ENCODE measurements around the gene PPIE. TPM values are rescaled to one million over a fixed set of nuclear protein-coding genes. Genes with fewer than 3 reads are reported as not detected.

PPIE gene
- total RNA-seq, 1 experiment from 2014 or later, result 36.3 TPM

DNA sequence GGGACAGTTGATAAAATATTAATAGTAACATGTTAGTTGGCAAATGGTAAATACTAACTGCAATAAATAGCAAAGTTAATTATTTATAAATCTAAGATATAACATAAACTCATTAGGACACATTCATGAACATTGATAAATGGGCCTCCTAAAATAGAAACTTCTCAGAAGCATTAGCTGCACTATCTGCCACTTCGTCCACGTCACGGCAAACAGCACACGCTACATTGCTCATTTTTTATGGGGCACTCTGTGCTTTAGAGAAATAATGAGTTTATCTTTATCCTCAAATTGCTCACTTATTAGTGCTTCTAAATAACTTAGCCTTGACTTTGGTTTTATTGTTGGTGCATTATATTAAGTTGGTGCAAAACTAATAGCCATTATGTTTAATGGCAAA lies 31.2 kb upstream of the PPIE start:
- no peak overlapping the region for H3K23ac ChIP-seq (ENCODE audit: insufficient read length, low read depth, low read length)
- no peak overlapping the region for H2BK5ac ChIP-seq (ENCODE audit: insufficient read length, low read length)
- Mint-ChIP-seq H3K9me3 (peaks cover 6 to 23% of the 10 kb centered on the region in 2 experiments; a peak in 4 of 5 replicates), H3K36me3 (ENCODE audit: insufficient read depth in 1 of 3, low read depth in 3 of 3) (no peaks in the 10 kb centered on the region), H3K4me1 (peaks cover 16 to 20% of the 10 kb centered on the region in 2 experiments), H3K27ac (no peak overlapping the region), H3K4me3 (no peak overlapping the region), H3K27me3 (ENCODE audit: low read depth) (peaks cover 99% of the 10 kb centered on the region)
- no peak for DNase-seq
- H2BK20ac ChIP-seq (ENCODE audit: low read depth, low read length, poor library complexity, severe bottlenecking), result no peak overlapping the region
- no peaks in the 10 kb centered on the region for H4K20me1 ChIP-seq (ENCODE audit: control insufficient read depth, insufficient read depth, insufficient read length)
- no peak overlapping the region for H3K56ac ChIP-seq (ENCODE audit: insufficient read length, low read depth, low read length)
- no peaks in the 10 kb centered on the region for H3K79me2 ChIP-seq (ENCODE audit: insufficient read depth, low read length)
- H3K18ac ChIP-seq (ENCODE audit: insufficient read length, low read depth, low read length), result no peak overlapping the region
- H3K4me2 ChIP-seq (ENCODE audit: insufficient read depth, insufficient read length, low read length), result no peak overlapping the region
- no peaks in the 10 kb centered on the region for H3K4me1 ChIP-seq (ENCODE audit: insufficient read depth, low read length)
- H3K27me3 ChIP-seq (ENCODE audit: insufficient read depth, low read length), result peaks cover 75% of the 10 kb centered on the region
- H3K79me1 ChIP-seq (ENCODE audit: insufficient read depth, low read depth, low read length, poor library complexity, severe bottlenecking), result no peaks in the 10 kb centered on the region
- H3T11ph ChIP-seq (ENCODE audit: low read length), result no peak overlapping the region
- no peak overlapping the region for H2AK5ac ChIP-seq (ENCODE audit: insufficient read length, low read length)
- no peak overlapping the region for H4K91ac ChIP-seq (ENCODE audit: insufficient read length, low read depth, low read length)
- no peak overlapping the region for H2BK15ac ChIP-seq (ENCODE audit: low read depth, low read length)
- H3K4ac ChIP-seq (ENCODE audit: low read depth, low read length), result no peak overlapping the region
- no CpG with 5 or more reads among the region's 4 CpGs for WGBS (ENCODE audit: extremely low coverage, insufficient read length, low lambda C conversion rate)
- TF ChIP-seq, protein P1, sequence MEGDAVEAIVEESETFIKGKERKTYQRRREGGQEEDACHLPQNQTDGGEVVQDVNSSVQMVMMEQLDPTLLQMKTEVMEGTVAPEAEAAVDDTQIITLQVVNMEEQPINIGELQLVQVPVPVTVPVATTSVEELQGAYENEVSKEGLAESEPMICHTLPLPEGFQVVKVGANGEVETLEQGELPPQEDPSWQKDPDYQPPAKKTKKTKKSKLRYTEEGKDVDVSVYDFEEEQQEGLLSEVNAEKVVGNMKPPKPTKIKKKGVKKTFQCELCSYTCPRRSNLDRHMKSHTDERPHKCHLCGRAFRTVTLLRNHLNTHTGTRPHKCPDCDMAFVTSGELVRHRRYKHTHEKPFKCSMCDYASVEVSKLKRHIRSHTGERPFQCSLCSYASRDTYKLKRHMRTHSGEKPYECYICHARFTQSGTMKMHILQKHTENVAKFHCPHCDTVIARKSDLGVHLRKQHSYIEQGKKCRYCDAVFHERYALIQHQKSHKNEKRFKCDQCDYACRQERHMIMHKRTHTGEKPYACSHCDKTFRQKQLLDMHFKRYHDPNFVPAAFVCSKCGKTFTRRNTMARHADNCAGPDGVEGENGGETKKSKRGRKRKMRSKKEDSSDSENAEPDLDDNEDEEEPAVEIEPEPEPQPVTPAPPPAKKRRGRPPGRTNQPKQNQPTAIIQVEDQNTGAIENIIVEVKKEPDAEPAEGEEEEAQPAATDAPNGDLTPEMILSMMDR (conservative IDR thresholded peaks at IDR 0.05), result no peak
- H4K8ac ChIP-seq (replicated peaks; ENCODE audit: insufficient read length, low read depth, low read length), result no peak overlapping the region
- H2AFZ ChIP-seq (ENCODE audit: low read length), result no peak overlapping the region
- no peaks in the 10 kb centered on the region for H3K9me3 ChIP-seq (ENCODE audit: control insufficient read depth, low read depth, low read length)
- H3K27ac ChIP-seq (ENCODE audit: insufficient read length, low read depth, low read length), result no peak overlapping the region
- no peak overlapping the region for H4K5ac ChIP-seq (ENCODE audit: insufficient read length, low read depth, low read length)
- H2BK120ac ChIP-seq (ENCODE audit: low read depth, low read length, poor library complexity, severe bottlenecking), result no peak overlapping the region
- H3K23me2 ChIP-seq (ENCODE audit: insufficient read length, low read depth, low read length, poor library complexity, severe bottlenecking), result no peaks in the 10 kb centered on the region
- H2BK12ac ChIP-seq (ENCODE audit: insufficient read length, low read depth, low read length), result no peak overlapping the region
- H3K14ac ChIP-seq (ENCODE audit: insufficient read depth, low read length), result no peak overlapping the region
- no peak overlapping the region for H3K9ac ChIP-seq (ENCODE audit: extremely low read depth, insufficient read length, low read length)
